GM23338 (cell line): ENCODE data around the gene XXYLT1. TPM values are rescaled to one million over a fixed set of nuclear protein-coding genes. Genes with fewer than 3 reads are reported as not detected.

Experiments used
- ATAC-seq: fragments of 200-7000 bp; cut with Tn5 transposase; 3 replicates; pipeline ENCODE4 v1.9.1; 2020
- DNase-seq: peaks from one replicate; pipeline ENCODE4 v3.0.0-alpha.2; 2015; ENCODE audit warnings: low spot score
- H2AFZ ChIP-seq: fragments of 200-600 bp; sonication (generic); 2 replicates; pipeline ENCODE4 v1.8.0; 2016; ENCODE audit warnings: antibody characterized with exemption, mild to moderate bottlenecking, moderate library complexity
- H3F3A ChIP-seq: fragments of 200-600 bp; sonication (generic); replicated peaks from 2 replicates; pipeline ENCODE4 v1.8.0; 2017; ENCODE audit warnings: antibody characterized with exemption, mixed run types, low read depth
- H3K27ac ChIP-seq: fragments of 200-600 bp; sonication (generic); 2 replicates; pipeline ENCODE4 v1.6.1; 2016; ENCODE audit warnings: low read depth
- H3K27me3 ChIP-seq: fragments of 200-600 bp; sonication (generic); 2 replicates; pipeline ENCODE4 v1.8.0; 2016; ENCODE audit warnings: mild to moderate bottlenecking, mixed run types, moderate library complexity; ENCODE audit not compliant: insufficient read depth
- H3K36me3 ChIP-seq: fragments of 200-600 bp; sonication (generic); 2 replicates; pipeline ENCODE4 v1.8.0; 2016; ENCODE audit warnings: mild to moderate bottlenecking; ENCODE audit not compliant: insufficient read depth
- H3K4me1 ChIP-seq: fragments of 200-600 bp; sonication (generic); 2 replicates; pipeline ENCODE4 v1.8.0; 2016; ENCODE audit warnings: mild to moderate bottlenecking, moderate library complexity; ENCODE audit not compliant: insufficient read depth
- H3K4me2 ChIP-seq: fragments of 200-600 bp; sonication (generic); 2 replicates; pipeline ENCODE4 v1.7.1; 2017; ENCODE audit warnings: mixed run types
- H3K4me3 ChIP-seq: fragments of 200-600 bp; sonication (generic); 2 replicates; pipeline ENCODE4 v1.6.1; 2016; ENCODE audit warnings: mixed run types
- H3K79me2 ChIP-seq: fragments of 200-600 bp; sonication (generic); replicated peaks from 2 replicates; pipeline ENCODE4 v1.8.0; 2017; ENCODE audit warnings: mild to moderate bottlenecking; ENCODE audit not compliant: insufficient read depth
- H3K9me2 ChIP-seq: fragments of 200-600 bp; sonication (generic); 2 replicates; pipeline ENCODE4 v1.8.0; 2017; ENCODE audit not compliant: insufficient read depth
- H4K20me1 ChIP-seq: fragments of 200-600 bp; sonication (generic); replicated peaks from 2 replicates; pipeline ENCODE4 v1.8.0; 2017; ENCODE audit warnings: mild to moderate bottlenecking; ENCODE audit not compliant: insufficient read depth
- H3K27ac Mint-ChIP-seq: 2 replicates; pipeline ENCODE4 v1.8.0; 2020; ENCODE audit warnings: inconsistent platforms, mild to moderate bottlenecking, moderate library complexity, mixed read lengths
- H3K27me3 Mint-ChIP-seq: 3 replicates; pipeline ENCODE4 v1.8.0; 2022; ENCODE audit warnings: low read depth, mild to moderate bottlenecking, moderate library complexity, mixed read lengths, inconsistent platforms; ENCODE audit not compliant: insufficient read depth, poor library complexity
- H3K36me3 Mint-ChIP-seq: 3 replicates; pipeline ENCODE4 v1.8.0; 2021; ENCODE audit warnings: low read depth, mild to moderate bottlenecking, inconsistent platforms, moderate library complexity, mixed read lengths
- H3K4me1 Mint-ChIP-seq: 3 replicates; pipeline ENCODE4 v1.8.0; 2020; ENCODE audit warnings: mild to moderate bottlenecking, inconsistent platforms, mixed read lengths
- H3K4me3 Mint-ChIP-seq: 3 replicates; pipeline ENCODE4 v1.8.0; 2021; ENCODE audit warnings: moderate library complexity, mild to moderate bottlenecking, inconsistent platforms, mixed read lengths
- H3K9me3 Mint-ChIP-seq: 3 replicates; pipeline ENCODE4 v1.8.0; 2020; ENCODE audit warnings: moderate library complexity, mild to moderate bottlenecking, inconsistent platforms, mixed read lengths
- ETS1 ChIP-seq: IDR thresholded peaks from 2 replicates; pipeline ENCODE4 v1.6.1; 2016; ENCODE audit warnings: antibody characterized with exemption
- EZH2 ChIP-seq: fragments of 200-600 bp; sonication (generic); IDR thresholded peaks from one replicate; pipeline ENCODE4 v1.8.0; 2017; ENCODE audit warnings: antibody characterized with exemption, mild to moderate bottlenecking, low read depth; ENCODE audit not compliant: unreplicated experiment
- EZH2phosphoT487 ChIP-seq: fragments of 200-600 bp; sonication (generic); IDR thresholded peaks from one replicate; pipeline ENCODE4 v1.8.1; 2018; ENCODE audit warnings: antibody characterized with exemption; ENCODE audit not compliant: unreplicated experiment
- JUNB ChIP-seq: IDR thresholded peaks from one replicate; pipeline ENCODE4 v1.6.1; 2016; ENCODE audit warnings: antibody characterized with exemption; ENCODE audit not compliant: unreplicated experiment
- NANOG ChIP-seq: IDR thresholded peaks from 2 replicates; pipeline ENCODE4 v1.6.1; 2016; ENCODE audit warnings: antibody characterized with exemption, borderline replicate concordance
- ZNF331 ChIP-seq: fragments of 250-450 bp; sonication (Bioruptor Pico); IDR thresholded peaks from 2 replicates; pipeline ENCODE4 v1.5.0; 2020; ENCODE audit warnings: low read depth, mild to moderate bottlenecking, moderate library complexity
- polyA plus RNA-seq: library from polyadenylated mRNA; unstranded; fragments of >200 nt; fragmentation: Nextera tagmentation; extraction: Ambion mirVana; gene quantifications from 2 replicates; pipeline ENCODE4 v1.2.1, GENCODE V29; 2016
- total RNA-seq: library from RNA; depleted of rRNA; stranded (reverse); fragments of >200 nt; shearing (Covaris generic); gene quantifications from 2 replicates; pipeline ENCODE4 v1.2.3, GENCODE V29; 2014
- TF ChIP-seq, protein P1 (sequence below): IDR thresholded peaks from one replicate; pipeline ENCODE4 v1.6.1; 2018; ENCODE audit warnings: antibody characterized with exemption; ENCODE audit not compliant: unreplicated experiment
- TF ChIP-seq, protein P2 (sequence below): fragments of 250-450 bp; sonication (Bioruptor Pico); IDR thresholded peaks from 2 replicates; pipeline ENCODE4 v1.5.0; 2020; ENCODE audit warnings: mild to moderate bottlenecking, moderate library complexity

XXYLT1 gene
- total and polyA plus RNA-seq, 2 experiments from 2014 or later = 13.5 to 34.8 TPM

- TF ChIP-seq EZH2 (no peak), NANOG (no peak)
- TF ChIP-seq, protein P1, sequence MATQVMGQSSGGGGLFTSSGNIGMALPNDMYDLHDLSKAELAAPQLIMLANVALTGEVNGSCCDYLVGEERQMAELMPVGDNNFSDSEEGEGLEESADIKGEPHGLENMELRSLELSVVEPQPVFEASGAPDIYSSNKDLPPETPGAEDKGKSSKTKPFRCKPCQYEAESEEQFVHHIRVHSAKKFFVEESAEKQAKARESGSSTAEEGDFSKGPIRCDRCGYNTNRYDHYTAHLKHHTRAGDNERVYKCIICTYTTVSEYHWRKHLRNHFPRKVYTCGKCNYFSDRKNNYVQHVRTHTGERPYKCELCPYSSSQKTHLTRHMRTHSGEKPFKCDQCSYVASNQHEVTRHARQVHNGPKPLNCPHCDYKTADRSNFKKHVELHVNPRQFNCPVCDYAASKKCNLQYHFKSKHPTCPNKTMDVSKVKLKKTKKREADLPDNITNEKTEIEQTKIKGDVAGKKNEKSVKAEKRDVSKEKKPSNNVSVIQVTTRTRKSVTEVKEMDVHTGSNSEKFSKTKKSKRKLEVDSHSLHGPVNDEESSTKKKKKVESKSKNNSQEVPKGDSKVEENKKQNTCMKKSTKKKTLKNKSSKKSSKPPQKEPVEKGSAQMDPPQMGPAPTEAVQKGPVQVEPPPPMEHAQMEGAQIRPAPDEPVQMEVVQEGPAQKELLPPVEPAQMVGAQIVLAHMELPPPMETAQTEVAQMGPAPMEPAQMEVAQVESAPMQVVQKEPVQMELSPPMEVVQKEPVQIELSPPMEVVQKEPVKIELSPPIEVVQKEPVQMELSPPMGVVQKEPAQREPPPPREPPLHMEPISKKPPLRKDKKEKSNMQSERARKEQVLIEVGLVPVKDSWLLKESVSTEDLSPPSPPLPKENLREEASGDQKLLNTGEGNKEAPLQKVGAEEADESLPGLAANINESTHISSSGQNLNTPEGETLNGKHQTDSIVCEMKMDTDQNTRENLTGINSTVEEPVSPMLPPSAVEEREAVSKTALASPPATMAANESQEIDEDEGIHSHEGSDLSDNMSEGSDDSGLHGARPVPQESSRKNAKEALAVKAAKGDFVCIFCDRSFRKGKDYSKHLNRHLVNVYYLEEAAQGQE = no peak
Observed at GRCh38 chr3:195137638-195138588, 133.0 kb downstream of the XXYLT1 start (continued).

DNA sequence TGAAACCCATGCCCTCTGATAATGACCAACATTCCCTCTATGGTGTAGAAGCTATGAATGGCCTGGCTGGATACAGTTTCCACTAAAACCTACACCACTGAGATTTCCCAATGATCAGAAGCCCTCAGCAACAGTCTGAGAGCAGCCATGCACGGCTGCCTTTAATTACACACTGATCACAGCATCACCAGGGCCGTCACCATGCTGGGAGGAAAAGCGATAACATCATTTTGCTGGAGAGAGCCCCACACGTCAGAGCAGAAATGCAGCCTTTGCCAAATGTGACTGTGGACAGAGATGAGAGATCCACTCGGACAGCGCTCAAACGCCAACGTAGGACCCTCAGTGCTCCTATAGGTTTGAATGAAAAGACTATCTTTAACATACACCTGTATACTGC, 135.0 kb downstream of the XXYLT1 start:
- H3K36me3 Mint-ChIP-seq = peaks cover 8% of the 10 kb centered on the region
- no peak for TF ChIP-seq EZH2
- TF ChIP-seq, protein P1 = no peak
- no peak for TF ChIP-seq ZNF331
- TF ChIP-seq EZH2phosphoT487 = no peak
- no peak for TF ChIP-seq JUNB
- TF ChIP-seq ETS1 = no peak
- TF ChIP-seq, protein P2, sequence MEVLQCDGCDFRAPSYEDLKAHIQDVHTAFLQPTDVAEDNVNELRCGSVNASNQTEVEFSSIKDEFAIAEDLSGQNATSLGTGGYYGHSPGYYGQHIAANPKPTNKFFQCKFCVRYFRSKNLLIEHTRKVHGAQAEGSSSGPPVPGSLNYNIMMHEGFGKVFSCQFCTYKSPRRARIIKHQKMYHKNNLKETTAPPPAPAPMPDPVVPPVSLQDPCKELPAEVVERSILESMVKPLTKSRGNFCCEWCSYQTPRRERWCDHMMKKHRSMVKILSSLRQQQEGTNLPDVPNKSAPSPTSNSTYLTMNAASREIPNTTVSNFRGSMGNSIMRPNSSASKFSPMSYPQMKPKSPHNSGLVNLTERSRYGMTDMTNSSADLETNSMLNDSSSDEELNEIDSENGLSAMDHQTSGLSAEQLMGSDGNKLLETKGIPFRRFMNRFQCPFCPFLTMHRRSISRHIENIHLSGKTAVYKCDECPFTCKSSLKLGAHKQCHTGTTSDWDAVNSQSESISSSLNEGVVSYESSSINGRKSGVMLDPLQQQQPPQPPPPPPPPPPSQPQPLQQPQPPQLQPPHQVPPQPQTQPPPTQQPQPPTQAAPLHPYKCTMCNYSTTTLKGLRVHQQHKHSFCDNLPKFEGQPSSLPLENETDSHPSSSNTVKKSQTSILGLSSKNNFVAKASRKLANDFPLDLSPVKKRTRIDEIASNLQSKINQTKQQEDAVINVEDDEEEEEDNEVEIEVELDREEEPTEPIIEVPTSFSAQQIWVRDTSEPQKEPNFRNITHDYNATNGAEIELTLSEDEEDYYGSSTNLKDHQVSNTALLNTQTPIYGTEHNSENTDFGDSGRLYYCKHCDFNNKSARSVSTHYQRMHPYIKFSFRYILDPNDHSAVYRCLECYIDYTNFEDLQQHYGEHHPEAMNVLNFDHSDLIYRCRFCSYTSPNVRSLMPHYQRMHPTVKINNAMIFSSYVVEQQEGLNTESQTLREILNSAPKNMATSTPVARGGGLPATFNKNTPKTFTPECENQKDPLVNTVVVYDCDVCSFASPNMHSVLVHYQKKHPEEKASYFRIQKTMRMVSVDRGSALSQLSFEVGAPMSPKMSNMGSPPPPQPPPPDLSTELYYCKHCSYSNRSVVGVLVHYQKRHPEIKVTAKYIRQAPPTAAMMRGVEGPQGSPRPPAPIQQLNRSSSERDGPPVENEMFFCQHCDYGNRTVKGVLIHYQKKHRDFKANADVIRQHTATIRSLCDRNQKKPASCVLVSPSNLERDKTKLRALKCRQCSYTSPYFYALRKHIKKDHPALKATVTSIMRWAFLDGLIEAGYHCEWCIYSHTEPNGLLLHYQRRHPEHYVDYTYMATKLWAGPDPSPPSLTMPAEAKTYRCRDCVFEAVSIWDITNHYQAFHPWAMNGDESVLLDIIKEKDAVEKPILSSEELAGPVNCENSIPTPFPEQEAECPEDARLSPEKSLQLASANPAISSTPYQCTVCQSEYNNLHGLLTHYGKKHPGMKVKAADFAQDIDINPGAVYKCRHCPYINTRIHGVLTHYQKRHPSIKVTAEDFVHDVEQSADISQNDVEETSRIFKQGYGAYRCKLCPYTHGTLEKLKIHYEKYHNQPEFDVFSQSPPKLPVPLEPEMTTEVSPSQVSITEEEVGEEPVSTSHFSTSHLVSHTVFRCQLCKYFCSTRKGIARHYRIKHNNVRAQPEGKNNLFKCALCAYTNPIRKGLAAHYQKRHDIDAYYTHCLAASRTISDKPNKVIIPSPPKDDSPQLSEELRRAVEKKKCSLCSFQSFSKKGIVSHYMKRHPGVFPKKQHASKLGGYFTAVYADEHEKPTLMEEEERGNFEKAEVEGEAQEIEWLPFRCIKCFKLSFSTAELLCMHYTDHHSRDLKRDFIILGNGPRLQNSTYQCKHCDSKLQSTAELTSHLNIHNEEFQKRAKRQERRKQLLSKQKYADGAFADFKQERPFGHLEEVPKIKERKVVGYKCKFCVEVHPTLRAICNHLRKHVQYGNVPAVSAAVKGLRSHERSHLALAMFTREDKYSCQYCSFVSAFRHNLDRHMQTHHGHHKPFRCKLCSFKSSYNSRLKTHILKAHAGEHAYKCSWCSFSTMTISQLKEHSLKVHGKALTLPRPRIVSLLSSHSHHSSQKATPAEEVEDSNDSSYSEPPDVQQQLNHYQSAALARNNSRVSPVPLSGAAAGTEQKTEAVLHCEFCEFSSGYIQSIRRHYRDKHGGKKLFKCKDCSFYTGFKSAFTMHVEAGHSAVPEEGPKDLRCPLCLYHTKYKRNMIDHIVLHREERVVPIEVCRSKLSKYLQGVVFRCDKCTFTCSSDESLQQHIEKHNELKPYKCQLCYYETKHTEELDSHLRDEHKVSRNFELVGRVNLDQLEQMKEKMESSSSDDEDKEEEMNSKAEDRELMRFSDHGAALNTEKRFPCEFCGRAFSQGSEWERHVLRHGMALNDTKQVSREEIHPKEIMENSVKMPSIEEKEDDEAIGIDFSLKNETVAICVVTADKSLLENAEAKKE (CRISPR knock-in tag) = no peak

More for the DNA sequence above, 135.0 kb downstream of the XXYLT1 start:
- ATAC-seq (no peak), DNase-seq (no peak)
- H3K79me2 ChIP-seq = no peaks in the 10 kb centered on the region; the same call in 1 of the 2 replicates
- no peak overlapping the region for H2AFZ ChIP-seq
- H3K4me3 ChIP-seq = no peak overlapping the region
- H4K20me1 ChIP-seq = no peaks in the 10 kb centered on the region
- no peaks in the 10 kb centered on the region for H3K27me3 ChIP-seq
- peaks cover 6% of the 10 kb centered on the region; the same call in 2 of the 3 replicates for H3K4me1 Mint-ChIP-seq
- no peaks in the 10 kb centered on the region for H3F3A ChIP-seq
- no peak overlapping the region for H3K27ac ChIP-seq
- no peaks in the 10 kb centered on the region for H3K9me2 ChIP-seq
- H3K4me3 Mint-ChIP-seq = no peak overlapping the region
- peaks cover 6% of the 10 kb centered on the region for H3K27me3 Mint-ChIP-seq
- H3K4me1 ChIP-seq = no peaks in the 10 kb centered on the region; the same call in 1 of the 2 replicates
- H3K36me3 ChIP-seq = no peaks in the 10 kb centered on the region
- no peak overlapping the region for H3K27ac Mint-ChIP-seq
- H3K9me3 Mint-ChIP-seq = peaks cover 7% of the 10 kb centered on the region
- no peak overlapping the region for H3K4me2 ChIP-seq
